Activated CD8-positive, alpha-beta memory T cell treated with anti-CD3 and anti-CD28 coated beads, Interleukin-2, amount 10 ng/mL, durations not matched to agents 7 days and 5 days (primary cell): ENCODE measurements around the gene MAST4. TPM values are rescaled to one million over a fixed set of nuclear protein-coding genes. Genes with fewer than 3 reads are reported as not detected.

Experiments
- ATAC-seq: fragments of 150-1000 bp; cut with Tn5 transposase; one replicate; pipeline ENCODE4 v1.10.0; 2021; ENCODE audit warnings: moderate library complexity
- CTCF ChIA-PET: fragments of 350-600 bp; sonication (Branson Sonifier 250); formaldehyde crosslinking; loops from one replicate; lab custom pipeline; 2021; ENCODE audit warnings: antibody characterized with exemption; lab: Charles Lee
- DNase-seq: peaks from one replicate; pipeline ENCODE4 v3.0.0-alpha.2; 2020
- H3K27ac Mint-ChIP-seq: one replicate; pipeline ENCODE4 v1.8.0; 2021; ENCODE audit warnings: mild to moderate bottlenecking, mixed read lengths
- H3K27me3 Mint-ChIP-seq: one replicate; pipeline ENCODE4 v1.8.0; 2021; ENCODE audit warnings: mixed read lengths
- H3K36me3 Mint-ChIP-seq: one replicate; pipeline ENCODE4 v1.8.0; 2021; ENCODE audit warnings: mild to moderate bottlenecking, mixed read lengths
- H3K4me1 Mint-ChIP-seq: one replicate; pipeline ENCODE4 v1.8.0; 2021; ENCODE audit warnings: mixed read lengths
- H3K4me3 Mint-ChIP-seq: one replicate; pipeline ENCODE4 v1.8.0; 2021; ENCODE audit warnings: mild to moderate bottlenecking, moderate library complexity, mixed read lengths
- H3K9me3 Mint-ChIP-seq: one replicate; pipeline ENCODE4 v1.8.0; 2022; ENCODE audit warnings: low read depth, mixed read lengths
- total RNA-seq, 2 experiments: library from RNA; stranded (reverse); gene quantifications; one replicate each; pipeline ENCODE4 v1.2.3, GENCODE V29; 2021

Gene MAST4
- total RNA-seq, 2 experiments from 2014 or later: 21.6 to 25.2 TPM

- H3K36me3 Mint-ChIP-seq: peaks cover 5% of the 10 kb centered on the region
- ATAC-seq (no peak), DNase-seq (no peak)
- CTCF ChIA-PET: no interaction called here
- peaks cover 8% of the 10 kb centered on the region for H3K4me1 Mint-ChIP-seq
- peaks cover 44% of the 10 kb centered on the region for H3K27me3 Mint-ChIP-seq
- H3K27ac Mint-ChIP-seq: no peak overlapping the region
- H3K9me3 Mint-ChIP-seq: no peaks in the 10 kb centered on the region
- H3K4me3 Mint-ChIP-seq: no peak overlapping the region
Observed at GRCh38 chr5:66898241-66898995, 302.2 kb downstream of the MAST4 start.

DNA sequence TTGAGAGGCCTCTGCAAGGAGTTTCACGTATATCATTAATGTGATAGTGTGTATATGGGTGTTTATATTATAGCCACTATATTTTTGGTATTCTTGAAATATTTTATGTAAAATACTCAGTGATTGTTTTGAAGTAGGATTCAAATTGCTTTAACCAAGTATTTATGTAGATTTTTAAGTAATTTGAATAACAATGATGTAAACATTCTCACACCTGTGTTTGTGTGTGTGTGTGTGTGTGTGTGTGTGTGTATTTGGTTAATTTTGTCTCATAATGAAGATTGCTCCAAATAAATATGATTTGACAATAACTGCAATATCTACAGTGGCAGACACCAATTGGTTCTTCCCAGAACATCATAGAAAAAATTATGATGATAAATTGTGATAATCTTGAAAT, 307.0 kb downstream of the MAST4 start:
- CTCF ChIA-PET: no interaction called here
- no peak for ATAC-seq

DNA sequence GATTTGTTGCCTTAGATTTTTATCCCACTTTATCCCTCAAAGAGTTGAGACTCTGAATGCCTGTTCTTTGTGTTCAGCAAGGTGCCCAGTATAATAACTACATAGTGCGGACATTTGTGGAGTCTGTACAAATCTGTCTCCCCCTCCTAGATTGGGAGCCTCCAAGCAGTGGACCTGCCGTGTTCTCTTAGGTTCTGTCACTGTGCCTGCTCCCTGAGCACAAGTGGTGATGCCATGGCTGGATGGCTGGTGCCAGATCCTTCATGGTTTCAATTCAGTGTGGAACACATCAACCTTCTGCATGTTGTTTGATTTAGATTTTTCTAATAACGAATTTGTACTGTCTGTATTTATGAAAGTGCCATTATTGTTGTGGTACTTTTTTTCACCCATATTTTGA, 307.5 kb downstream of the MAST4 start:
- H3K36me3 Mint-ChIP-seq: no peaks in the 10 kb centered on the region
- CTCF ChIA-PET: no interaction called here
- H3K27ac Mint-ChIP-seq: no peak overlapping the region
- peaks cover 18% of the 10 kb centered on the region for H3K27me3 Mint-ChIP-seq
- no peaks in the 10 kb centered on the region for H3K4me1 Mint-ChIP-seq
- no peak overlapping the region for H3K4me3 Mint-ChIP-seq
- H3K9me3 Mint-ChIP-seq: no peaks in the 10 kb centered on the region
- ATAC-seq (no peak), DNase-seq (no peak)

More for the DNA sequence above, 307.0 kb downstream of the MAST4 start:
- Mint-ChIP-seq H3K4me3 (no peak overlapping the region), H3K27ac (no peak overlapping the region), H3K4me1 (no peaks in the 10 kb centered on the region), H3K36me3 (no peaks in the 10 kb centered on the region), H3K9me3 (no peaks in the 10 kb centered on the region), H3K27me3 (peaks cover 19% of the 10 kb centered on the region)
- no peak for DNase-seq

DNA sequence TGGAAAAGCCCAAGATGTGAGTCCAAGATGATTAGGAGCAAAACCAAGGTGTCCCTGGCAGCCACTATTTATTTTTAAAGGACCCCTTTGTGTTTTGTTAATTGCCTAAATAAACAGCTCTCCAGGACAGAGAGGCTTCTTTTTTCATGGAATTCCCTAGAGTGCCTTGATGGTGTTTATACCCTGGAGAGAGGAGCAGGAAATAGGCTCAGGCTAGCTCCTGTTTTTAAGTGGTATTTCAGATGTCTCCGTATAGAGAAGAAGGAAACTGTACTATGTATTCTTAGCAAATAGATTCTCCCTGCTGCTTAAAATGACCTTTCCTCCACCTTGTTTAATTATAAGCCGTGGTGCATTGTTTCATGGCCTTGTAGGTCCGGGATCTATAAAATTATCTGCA, 308.0 kb downstream of the MAST4 start:
- no peak overlapping the region for H3K27ac Mint-ChIP-seq
- CTCF ChIA-PET: no interaction called here
- no peaks in the 10 kb centered on the region for H3K9me3 Mint-ChIP-seq

DNA sequence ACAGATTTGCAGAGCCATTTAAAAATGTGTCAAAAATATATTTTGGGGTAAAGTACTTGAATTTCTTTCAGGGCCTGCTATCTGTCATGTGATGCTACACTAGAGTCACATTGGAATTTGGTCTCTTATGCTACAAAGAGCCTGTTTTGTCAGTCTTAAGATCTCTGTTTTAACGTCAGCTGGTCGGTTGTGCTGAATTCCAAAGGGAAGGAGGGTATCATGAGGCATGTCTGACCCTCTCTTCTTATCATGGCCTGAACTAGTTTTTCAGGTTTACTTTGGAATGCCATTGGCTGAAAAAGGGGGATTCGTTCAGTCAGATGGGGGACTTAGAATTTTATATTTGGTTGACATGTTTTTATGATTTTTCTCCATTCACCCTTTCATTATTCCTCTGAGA, 309.8 kb downstream of the MAST4 start:
- Mint-ChIP-seq H3K9me3 (no peaks in the 10 kb centered on the region), H3K36me3 (peaks cover 2% of the 10 kb centered on the region), H3K27me3 (peaks cover 7% of the 10 kb centered on the region), H3K4me3 (no peak overlapping the region), H3K4me1 (peaks cover 3% of the 10 kb centered on the region), H3K27ac (no peak overlapping the region)
- CTCF ChIA-PET: no interaction called here
- DNase-seq (no peak), ATAC-seq (no peak)

More for the DNA sequence above, 308.0 kb downstream of the MAST4 start:
- Mint-ChIP-seq H3K4me3 (no peak overlapping the region), H3K27me3 (peaks cover 15% of the 10 kb centered on the region), H3K4me1 (peaks cover 3% of the 10 kb centered on the region), H3K36me3 (no peaks in the 10 kb centered on the region)
- DNase-seq (no peak), ATAC-seq (no peak)

- H3K36me3 Mint-ChIP-seq: peaks cover 2% of the 10 kb centered on the region
Observed at GRCh38 chr5:66908230-66908629, 312.0 kb downstream of the MAST4 start.

GRCh38 chr5:66909364-66909763, 313.2 kb downstream of the MAST4 start:
- Mint-ChIP-seq H3K4me1 (peaks cover 8% of the 10 kb centered on the region), H3K36me3 (peaks cover 2% of the 10 kb centered on the region), H3K9me3 (no peaks in the 10 kb centered on the region), H3K27me3 (peaks cover 15% of the 10 kb centered on the region), H3K4me3 (no peak overlapping the region), H3K27ac (no peak overlapping the region)
- CTCF ChIA-PET: no interaction called here
- DNase-seq: no peak
- no peak for ATAC-seq

More at GRCh38 chr5:66908230-66908629, 312.0 kb downstream of the MAST4 start:
- CTCF ChIA-PET: no interaction called here
- Mint-ChIP-seq H3K27ac (no peak overlapping the region), H3K9me3 (no peaks in the 10 kb centered on the region), H3K4me1 (peaks cover 8% of the 10 kb centered on the region), H3K4me3 (no peak overlapping the region), H3K27me3 (peaks cover 5% of the 10 kb centered on the region)
- ATAC-seq: no peak
- no peak for DNase-seq

DNA sequence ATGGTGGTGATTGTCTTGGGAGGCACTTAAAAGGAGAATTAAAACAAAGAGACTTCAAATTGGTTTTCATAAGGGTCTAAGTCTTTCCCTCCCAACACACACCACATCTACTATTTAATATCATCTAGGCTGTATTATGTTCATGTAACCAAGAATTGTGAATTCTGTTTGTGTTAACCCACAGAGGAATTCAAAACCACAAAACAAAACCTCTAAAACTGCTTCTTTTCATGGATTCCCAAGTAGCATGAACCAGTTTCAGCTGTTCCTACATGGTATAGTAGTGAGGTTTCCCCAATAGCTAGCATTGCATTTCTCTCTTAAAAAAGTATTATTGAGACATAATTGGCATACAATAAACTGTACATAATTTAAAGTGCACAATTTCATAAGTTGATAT, 316.6 kb downstream of the MAST4 start:
- ATAC-seq: no peak
- peaks cover 8% of the 10 kb centered on the region for H3K4me1 Mint-ChIP-seq
- H3K9me3 Mint-ChIP-seq: no peaks in the 10 kb centered on the region
- H3K27ac Mint-ChIP-seq: no peak overlapping the region
- CTCF ChIA-PET: no interaction called here
- peaks cover 22% of the 10 kb centered on the region for H3K27me3 Mint-ChIP-seq
- no peak overlapping the region for H3K4me3 Mint-ChIP-seq
- peaks cover 2% of the 10 kb centered on the region for H3K36me3 Mint-ChIP-seq
- no peak for DNase-seq

DNA sequence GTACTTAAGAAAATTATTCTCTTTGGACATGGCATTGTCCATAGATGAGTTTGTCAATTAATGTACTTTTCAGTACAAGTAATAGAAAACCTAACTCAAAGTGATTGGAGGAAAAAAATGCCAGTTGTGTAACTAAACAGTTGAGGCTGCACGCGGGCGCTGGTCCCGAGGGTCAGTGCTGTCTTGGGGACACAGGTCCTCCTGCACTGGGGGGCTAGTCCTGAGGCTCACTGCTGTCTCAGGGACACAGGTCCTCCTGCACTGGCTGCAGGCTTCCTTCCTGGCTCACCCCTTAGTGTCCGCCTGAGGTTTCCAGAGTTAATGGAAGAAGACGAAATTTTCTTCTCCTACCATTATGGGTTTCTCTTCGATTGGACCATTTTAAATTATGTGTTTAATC, 319.3 kb downstream of the MAST4 start:
- H3K4me3 Mint-ChIP-seq: no peak overlapping the region
- no peaks in the 10 kb centered on the region for H3K9me3 Mint-ChIP-seq
- peaks cover 20% of the 10 kb centered on the region for H3K27me3 Mint-ChIP-seq
- H3K4me1 Mint-ChIP-seq: peaks cover 5% of the 10 kb centered on the region
- H3K27ac Mint-ChIP-seq: no peak overlapping the region
- CTCF ChIA-PET: no interaction called here
- no peak for ATAC-seq
- no peak for DNase-seq
- peaks cover 2% of the 10 kb centered on the region for H3K36me3 Mint-ChIP-seq

DNA sequence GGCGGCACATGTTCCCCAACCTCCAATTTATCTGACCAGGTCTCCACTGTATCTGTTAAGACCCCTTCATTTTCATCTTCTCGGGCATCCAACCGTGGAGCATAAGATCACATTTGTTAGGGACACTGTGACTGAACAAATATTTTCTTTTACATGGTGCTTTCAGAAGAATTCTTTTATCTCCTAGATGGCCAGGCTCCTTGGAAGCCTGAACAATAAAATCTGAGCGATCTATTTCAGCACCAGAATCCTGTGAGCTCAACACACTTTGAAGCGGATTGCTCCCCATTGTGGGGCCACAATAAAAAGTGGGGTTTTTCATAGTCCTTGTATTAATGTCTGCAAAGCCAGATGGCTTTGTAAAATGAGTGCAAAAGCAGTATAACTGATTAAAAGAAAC, 326.7 kb downstream of the MAST4 start:
- DNase-seq (no peak), ATAC-seq (no peak)
- no peak overlapping the region for H3K4me3 Mint-ChIP-seq
- H3K27ac Mint-ChIP-seq: no peak overlapping the region
- H3K4me1 Mint-ChIP-seq: peaks cover 15% of the 10 kb centered on the region
- CTCF ChIA-PET: no interaction called here
- no peaks in the 10 kb centered on the region for H3K9me3 Mint-ChIP-seq
- peaks cover 2% of the 10 kb centered on the region for H3K36me3 Mint-ChIP-seq
- H3K27me3 Mint-ChIP-seq: peaks cover 11% of the 10 kb centered on the region

DNA sequence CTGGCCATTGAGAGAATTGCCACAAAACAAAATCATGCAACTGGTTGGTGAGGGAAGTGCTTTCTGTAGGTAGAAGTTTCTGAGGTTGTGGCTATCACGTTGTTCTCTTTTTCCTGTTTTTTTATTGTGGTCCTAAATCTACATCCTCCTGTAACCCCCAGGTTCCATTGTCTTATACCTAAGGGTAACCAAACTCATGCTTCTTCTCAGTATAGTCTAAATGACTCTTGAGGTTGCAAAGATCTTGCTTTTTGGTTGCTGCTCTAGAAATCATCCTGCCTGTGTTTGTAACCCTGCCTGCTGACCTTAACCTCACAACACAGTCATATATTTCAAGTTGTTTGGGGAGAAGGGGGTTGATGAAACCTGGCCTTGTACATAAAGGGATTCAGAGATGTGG, 327.3 kb downstream of the MAST4 start:
- H3K4me1 Mint-ChIP-seq: peaks cover 15% of the 10 kb centered on the region
- no peaks in the 10 kb centered on the region for H3K9me3 Mint-ChIP-seq
- H3K4me3 Mint-ChIP-seq: no peak overlapping the region
- CTCF ChIA-PET: no interaction called here
- ATAC-seq (peak; percentile 74), DNase-seq (no peak)
- peaks cover 11% of the 10 kb centered on the region for H3K27me3 Mint-ChIP-seq
- H3K36me3 Mint-ChIP-seq: peaks cover 2% of the 10 kb centered on the region
- H3K27ac Mint-ChIP-seq: peak overlapping the region; percentile 33

DNA sequence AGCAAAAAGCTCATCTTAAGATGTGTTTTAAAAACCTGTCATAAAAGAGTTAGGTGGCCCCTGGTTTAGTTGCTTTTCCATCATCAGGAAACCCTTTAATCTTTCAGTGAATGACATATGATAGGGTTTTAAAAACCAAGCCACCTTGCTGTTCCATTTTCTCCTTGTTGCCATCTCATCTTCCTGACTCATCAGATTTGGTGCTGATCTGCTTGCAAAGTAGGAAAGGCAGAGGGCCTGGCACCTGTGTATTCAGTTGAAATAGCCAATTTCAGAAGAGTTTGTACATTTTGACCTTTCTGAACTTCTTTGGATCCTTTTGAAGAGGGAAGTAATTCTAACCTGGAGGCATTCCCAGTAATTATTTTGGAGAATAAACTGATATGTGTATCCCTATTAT, 327.7 kb downstream of the MAST4 start:
- no peak for DNase-seq
- peak overlapping the region; percentile 33 for H3K27ac Mint-ChIP-seq
- H3K4me3 Mint-ChIP-seq: no peak overlapping the region
- CTCF ChIA-PET: no interaction called here
- no peak for ATAC-seq
- no peaks in the 10 kb centered on the region for H3K9me3 Mint-ChIP-seq
- H3K36me3 Mint-ChIP-seq: peaks cover 2% of the 10 kb centered on the region
- H3K4me1 Mint-ChIP-seq: peaks cover 15% of the 10 kb centered on the region
- peaks cover 11% of the 10 kb centered on the region for H3K27me3 Mint-ChIP-seq

- ATAC-seq: no peak
- H3K9me3 Mint-ChIP-seq: no peaks in the 10 kb centered on the region
- H3K4me1 Mint-ChIP-seq: peaks cover 15% of the 10 kb centered on the region
- H3K4me3 Mint-ChIP-seq: no peak overlapping the region
- CTCF ChIA-PET: no interaction called here
- DNase-seq: no peak
- H3K27ac Mint-ChIP-seq: no peak overlapping the region
- H3K36me3 Mint-ChIP-seq: no peaks in the 10 kb centered on the region
- peaks cover 24% of the 10 kb centered on the region for H3K27me3 Mint-ChIP-seq
Observed at GRCh38 chr5:66927140-66927539, 330.9 kb downstream of the MAST4 start.

DNA sequence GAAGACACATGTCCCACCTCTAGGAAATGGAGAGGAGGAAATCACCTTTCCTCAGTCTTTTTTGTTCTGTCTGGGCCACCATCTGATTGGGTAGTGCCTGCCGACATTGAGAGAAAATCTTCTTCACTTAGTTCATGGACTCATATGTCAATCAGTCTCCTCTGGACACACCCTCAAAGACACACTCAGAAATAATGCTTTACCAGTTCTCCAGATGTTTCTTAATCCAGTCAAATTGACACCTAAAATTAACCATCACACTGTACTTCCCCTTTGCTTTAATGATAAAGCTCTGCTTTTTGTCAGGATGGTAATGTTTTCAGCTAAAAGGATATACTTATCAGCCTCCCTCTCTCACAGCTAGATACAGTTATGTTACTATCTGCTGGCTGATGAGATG, 333.1 kb downstream of the MAST4 start:
- CTCF ChIA-PET: no interaction called here
- no peak for DNase-seq

More for the DNA sequence above, 333.1 kb downstream of the MAST4 start:
- Mint-ChIP-seq H3K4me3 (no peak overlapping the region), H3K27ac (no peak overlapping the region), H3K4me1 (peaks cover 2% of the 10 kb centered on the region), H3K27me3 (peaks cover 28% of the 10 kb centered on the region), H3K36me3 (no peaks in the 10 kb centered on the region), H3K9me3 (no peaks in the 10 kb centered on the region)
- no peak for ATAC-seq
